Ascending aorta (tissue), 2 donors: ENCODE measurements around the gene ZNF232. TPM values are rescaled to one million over a fixed set of nuclear protein-coding genes. Genes with fewer than 3 reads are reported as not detected.
"Not testable (repeated sequence)": the region's sequence is repeated elsewhere in the genome, so short reads cannot be mapped to it uniquely, and the experiment has no call there.

Source experiments
- DNase-seq, 2 donors: peaks; one replicate each; pipeline ENCODE4 v3.0.0-alpha.2; 2019; ENCODE audit warnings: low spot score in 2 of 2
- H3K27ac ChIP-seq, 2 donors: fragments of 200-600 bp; sonication (generic); one replicate each; pipeline ENCODE4 v1.5.1; 2016 to 2017; ENCODE audit warnings: mild to moderate bottlenecking in 1 of 2
- H3K27me3 ChIP-seq: fragments of 200-600 bp; sonication (generic); one replicate; pipeline ENCODE4 v1.5.1; 2017
- H3K36me3 ChIP-seq, 2 donors: fragments of 200-600 bp; sonication (generic); one replicate each; pipeline ENCODE4 v1.5.1; 2016
- H3K4me1 ChIP-seq, 2 donors: fragments of 200-600 bp; sonication (generic); one replicate each; pipeline ENCODE4 v1.5.1; 2016 to 2017; ENCODE audit warnings: mild to moderate bottlenecking in 1 of 2
- H3K4me3 ChIP-seq, 2 donors: fragments of 200-600 bp; sonication (generic); one replicate each; pipeline ENCODE4 v1.5.1; 2016 to 2017; ENCODE audit warnings: mild to moderate bottlenecking in 1 of 2
- H3K9me3 ChIP-seq, 2 donors: fragments of 200-600 bp; sonication (generic); one replicate each; pipeline ENCODE4 v1.5.1; 2016
- intact Hi-C: fragments of 100-400 bp; cut with DNase I; formaldehyde crosslinking; loops from one replicate; pipeline ENCODE4 v1.15.1; 2023
- total RNA-seq: library from RNA; depleted of rRNA; stranded (reverse); fragments of >200 nt; gene quantifications from one replicate; pipeline ENCODE4 v1.1.0, GENCODE V29; 2016
- TF ChIP-seq, protein P1 (sequence below), 3 experiments: fragments of 200-600 bp in 2 of 3; fragments of 450-650 bp in 1 of 3; sonication (generic) in 2 of 3; IDR thresholded peaks; one replicate each; pipeline ENCODE4 v1.5.1; 2016 to 2019; ENCODE audit warnings: antibody characterized with exemption in 3 of 3, mild to moderate bottlenecking in 1 of 3, moderate library complexity in 1 of 3

Gene ZNF232
- total RNA-seq, 1 donor from 2014 or later: 2.3 TPM

GRCh38 chr17:5135726-5136579, 24.3 kb upstream of the ZNF232 start:
- H3K4me1 ChIP-seq: no peaks in the 10 kb centered on the region
- DNase-seq: no peak
- no peaks in the 10 kb centered on the region for H3K9me3 ChIP-seq
- H3K27me3 ChIP-seq: no peaks in the 10 kb centered on the region
- no peaks in the 10 kb centered on the region for H3K36me3 ChIP-seq
- no peak overlapping the region for H3K27ac ChIP-seq
- H3K4me3 ChIP-seq: no peak overlapping the region
- TF ChIP-seq, protein P1, sequence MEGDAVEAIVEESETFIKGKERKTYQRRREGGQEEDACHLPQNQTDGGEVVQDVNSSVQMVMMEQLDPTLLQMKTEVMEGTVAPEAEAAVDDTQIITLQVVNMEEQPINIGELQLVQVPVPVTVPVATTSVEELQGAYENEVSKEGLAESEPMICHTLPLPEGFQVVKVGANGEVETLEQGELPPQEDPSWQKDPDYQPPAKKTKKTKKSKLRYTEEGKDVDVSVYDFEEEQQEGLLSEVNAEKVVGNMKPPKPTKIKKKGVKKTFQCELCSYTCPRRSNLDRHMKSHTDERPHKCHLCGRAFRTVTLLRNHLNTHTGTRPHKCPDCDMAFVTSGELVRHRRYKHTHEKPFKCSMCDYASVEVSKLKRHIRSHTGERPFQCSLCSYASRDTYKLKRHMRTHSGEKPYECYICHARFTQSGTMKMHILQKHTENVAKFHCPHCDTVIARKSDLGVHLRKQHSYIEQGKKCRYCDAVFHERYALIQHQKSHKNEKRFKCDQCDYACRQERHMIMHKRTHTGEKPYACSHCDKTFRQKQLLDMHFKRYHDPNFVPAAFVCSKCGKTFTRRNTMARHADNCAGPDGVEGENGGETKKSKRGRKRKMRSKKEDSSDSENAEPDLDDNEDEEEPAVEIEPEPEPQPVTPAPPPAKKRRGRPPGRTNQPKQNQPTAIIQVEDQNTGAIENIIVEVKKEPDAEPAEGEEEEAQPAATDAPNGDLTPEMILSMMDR (IDR thresholded peaks at IDR 0.05): no peak
- intact Hi-C loops: no loop called here

GRCh38 chr17:5135131-5135712, 23.5 kb upstream of the ZNF232 start:
- H3K27ac ChIP-seq, H3K9me3 ChIP-seq, H3K4me1 ChIP-seq, H3K4me3 ChIP-seq, intact Hi-C loops, DNase-seq, H3K36me3 ChIP-seq, H3K27me3 ChIP-seq: not testable (repeated sequence)

GRCh38 chr17:5134571-5134970, 22.9 kb upstream of the ZNF232 start:
- not testable (repeated sequence) for H3K4me1 ChIP-seq, DNase-seq

GRCh38 chr17:5133961-5134360, 22.3 kb upstream of the ZNF232 start:
- not testable (repeated sequence) for DNase-seq

More at GRCh38 chr17:5134571-5134970, 22.9 kb upstream of the ZNF232 start:
- intact Hi-C loops, H3K27me3 ChIP-seq, H3K9me3 ChIP-seq, H3K4me3 ChIP-seq, H3K36me3 ChIP-seq, H3K27ac ChIP-seq: not testable (repeated sequence)

DNA sequence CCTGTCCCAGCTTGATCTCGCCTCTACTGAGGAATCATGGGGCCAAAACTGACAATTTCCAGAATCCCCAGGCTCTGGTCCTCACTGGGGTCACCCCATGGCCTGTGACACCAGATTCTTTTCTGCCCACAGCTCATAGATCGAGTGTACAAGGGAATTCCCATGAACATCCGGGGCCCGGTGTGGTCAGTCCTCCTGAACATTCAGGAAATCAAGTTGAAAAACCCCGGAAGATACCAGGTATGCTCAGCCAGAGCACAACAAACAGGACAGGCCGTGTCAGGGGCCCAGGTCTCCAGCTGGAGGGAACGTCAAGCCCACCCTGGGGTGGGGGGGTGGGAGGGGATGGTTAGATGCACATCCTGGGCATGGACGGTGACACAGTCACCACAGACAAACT, 21.6 kb upstream of the ZNF232 start:
- peak in 1 of 2 donors; percentile 37 for DNase-seq
- H3K4me3 ChIP-seq: no peak overlapping the region
- intact Hi-C loops: no loop called here
- no peak overlapping the region for H3K27ac ChIP-seq
- H3K4me1 ChIP-seq: no peaks in the 10 kb centered on the region
- H3K27me3 ChIP-seq: no peaks in the 10 kb centered on the region
- H3K36me3 ChIP-seq: no peaks in the 10 kb centered on the region
- no peaks in the 10 kb centered on the region for H3K9me3 ChIP-seq
- TF ChIP-seq, protein P1 (IDR thresholded peaks at IDR 0.05): no peak

More at GRCh38 chr17:5133961-5134360, 22.3 kb upstream of the ZNF232 start:
- H3K36me3 ChIP-seq, intact Hi-C loops, H3K9me3 ChIP-seq, H3K4me3 ChIP-seq, H3K27ac ChIP-seq, H3K4me1 ChIP-seq, H3K27me3 ChIP-seq: not testable (repeated sequence)

- H3K27me3 ChIP-seq, H3K4me1 ChIP-seq, H3K36me3 ChIP-seq, intact Hi-C loops, H3K4me3 ChIP-seq, H3K27ac ChIP-seq, H3K9me3 ChIP-seq: not testable (repeated sequence)
- DNase-seq: peak in 1 of 2 donors; percentile 45
Observed at GRCh38 chr17:5132503-5133225, 21.0 kb upstream of the ZNF232 start.

- intact Hi-C loops, H3K4me1 ChIP-seq, H3K27ac ChIP-seq, H3K27me3 ChIP-seq, H3K36me3 ChIP-seq, H3K9me3 ChIP-seq, H3K4me3 ChIP-seq: not testable (repeated sequence)
- peak in 1 of 2 donors; percentile 48 for DNase-seq
Observed at GRCh38 chr17:5131799-5132502, 20.3 kb upstream of the ZNF232 start.
